HepG2 (cell line): ENCODE data around the gene NPPA. TPM values are rescaled to one million over a fixed set of nuclear protein-coding genes. Genes with fewer than 3 reads are reported as not detected.

Source experiments
- ARID5B ChIP-seq: IDR thresholded peaks from 2 replicates; pipeline ENCODE4 v1.4.0; 2020; ENCODE audit warnings: mild to moderate bottlenecking, missing genetic modification reagents
- ARNT ChIP-seq: fragments of 450-650 bp; IDR thresholded peaks from 2 replicates; pipeline ENCODE4 v1.6.1; 2017
- CCDC6 ChIP-seq: sonication (generic); formaldehyde crosslinking; IDR thresholded peaks from 2 replicates; pipeline ENCODE4 v1.8.1; 2022; ENCODE audit warnings: mild to moderate bottlenecking, missing genetic modification reagents, moderate library complexity
- GABPA ChIP-seq, 2 experiments: IDR thresholded peaks; 2 replicates each; pipeline ENCODE4 v1.6.1; 2011 to 2016; ENCODE audit warnings: low read depth in 2 of 2, low read length in 1 of 2, missing biosample characterization in 1 of 2, missing genetic modification characterization in 1 of 2
- HNRNPK ChIP-seq: fragments of 200-400 bp; formaldehyde crosslinking; IDR thresholded peaks from 2 replicates; pipeline ENCODE4 v1.6.1; 2018; ENCODE audit warnings: low read length, low read depth, moderate library complexity, mild to moderate bottlenecking; ENCODE audit not compliant: poor library complexity, severe bottlenecking
- KAT8 ChIP-seq: IDR thresholded peaks from 2 replicates; pipeline ENCODE4 v1.6.1; 2016; ENCODE audit warnings: missing genetic modification reagents, missing compliant biosample characterization
- MEIS1 ChIP-seq: sonication (generic); formaldehyde crosslinking; IDR thresholded peaks from 2 replicates; pipeline ENCODE4 v1.9.0; 2021; ENCODE audit warnings: mild to moderate bottlenecking, missing genetic modification reagents, moderate library complexity, borderline replicate concordance
- NR2C2 ChIP-seq: sonication (generic); formaldehyde crosslinking; IDR thresholded peaks from 2 replicates; pipeline ENCODE4 v1.4.0; 2020; ENCODE audit warnings: missing genetic modification reagents, mild to moderate bottlenecking, moderate library complexity, borderline replicate concordance
- SALL2 ChIP-seq: sonication (generic); formaldehyde crosslinking; IDR thresholded peaks from 2 replicates; pipeline ENCODE4 v1.8.1; 2023; ENCODE audit warnings: mild to moderate bottlenecking, missing genetic modification reagents, inconsistent platforms
- SP1 ChIP-seq, 2 experiments: fragments of 450-650 bp in 1 of 2; sonication (generic) in 1 of 2; formaldehyde crosslinking in 1 of 2; IDR thresholded peaks; 2 replicates each; pipeline versions ENCODE4 v1.4.0 to v1.6.1; 2016 to 2020; ENCODE audit warnings: missing genetic modification reagents in 1 of 2
- TBL1XR1 ChIP-seq: fragments of 150-350 bp; IDR thresholded peaks from 2 replicates; pipeline ENCODE4 v1.6.1; 2014; ENCODE audit warnings: borderline replicate concordance, low read length; ENCODE audit not compliant: partially characterized antibody
- ZKSCAN1 ChIP-seq: fragments of 150-350 bp; IDR thresholded peaks from 2 replicates; pipeline ENCODE4 v1.6.1; 2014; ENCODE audit warnings: low read length
- ZKSCAN5 ChIP-seq: sonication (generic); formaldehyde crosslinking; IDR thresholded peaks from 2 replicates; pipeline ENCODE4 v1.5.1; 2020; ENCODE audit warnings: mild to moderate bottlenecking, missing genetic modification reagents
- ZNF207 ChIP-seq: fragments of 450-650 bp; IDR thresholded peaks from 2 replicates; pipeline ENCODE4 v1.6.1; 2016; ENCODE audit warnings: antibody characterized with exemption, borderline replicate concordance
- ZNF451 ChIP-seq: sonication (generic); formaldehyde crosslinking; IDR thresholded peaks from 2 replicates; pipeline ENCODE4 v1.5.0; 2020; ENCODE audit warnings: mild to moderate bottlenecking, missing genetic modification reagents
- ZNF597 ChIP-seq: sonication (generic); formaldehyde crosslinking; IDR thresholded peaks from 2 replicates; pipeline ENCODE4 v1.5.0; 2020; ENCODE audit warnings: missing genetic modification reagents
- ZNF704 ChIP-seq: sonication (generic); formaldehyde crosslinking; IDR thresholded peaks from 2 replicates; pipeline ENCODE4 v1.8.1; 2023; ENCODE audit warnings: mild to moderate bottlenecking, inconsistent platforms, moderate library complexity, missing genetic modification reagents, borderline replicate concordance
- ZNF775 ChIP-seq: sonication (generic); formaldehyde crosslinking; IDR thresholded peaks from 2 replicates; pipeline ENCODE4 v1.4.0; 2020; ENCODE audit warnings: missing genetic modification reagents, mild to moderate bottlenecking, moderate library complexity, borderline replicate concordance
- ZSCAN20 ChIP-seq: sonication (generic); formaldehyde crosslinking; IDR thresholded peaks from 2 replicates; pipeline ENCODE4 v1.4.0; 2020; ENCODE audit warnings: missing genetic modification reagents, mild to moderate bottlenecking, borderline replicate concordance
- polyA plus RNA-seq, 8 experiments: library from polyadenylated mRNA; depleted of rRNA in 3 of 8; stranded (reverse) in 7 of 8; unstranded in 1 of 8; fragments of >200 nt; fragmentation: Illumina TruSeq in 4 of 8; extraction: Trizol in 4 of 8; gene quantifications; 2 replicates each; pipeline versions ENCODE4 v1.2.1 to v1.2.3, GENCODE V29; 2011 to 2016; ENCODE audit warnings: low read depth in 4 of 8, missing spikeins in 1 of 8, mixed read lengths in 1 of 8; ENCODE audit not compliant: insufficient read depth in 1 of 8
- total RNA-seq, 5 experiments: library from RNA; depleted of rRNA; stranded (reverse); fragments of >200 nt; fragmentation: Illumina TruSeq; extraction: Trizol; gene quantifications; 2 replicates each; pipeline ENCODE4 v1.2.3, GENCODE V29; 2016; ENCODE audit warnings: low read depth in 1 of 5
- TF ChIP-seq, protein P1 (sequence below): sonication (generic); formaldehyde crosslinking; IDR thresholded peaks from 2 replicates; pipeline ENCODE4 v1.9.0; 2021; ENCODE audit warnings: missing genetic modification reagents, mild to moderate bottlenecking, borderline replicate concordance
- TF ChIP-seq, protein P2 (sequence below): IDR thresholded peaks from 2 replicates; pipeline ENCODE4 v1.6.1; 2016; ENCODE audit warnings: low read depth

Gene NPPA
- total and polyA plus RNA-seq, 2 of the 13 experiments (the other 11 are each of a cell fraction or from before 2014, with no cell fraction given): not detected

GRCh38 chr1:11802616-11802972 is 45.0 kb downstream of the NPPA start (continued):
- TF ChIP-seq ARID5B (CRISPR knock-in tag): no peak
- TF ChIP-seq, protein P1, sequence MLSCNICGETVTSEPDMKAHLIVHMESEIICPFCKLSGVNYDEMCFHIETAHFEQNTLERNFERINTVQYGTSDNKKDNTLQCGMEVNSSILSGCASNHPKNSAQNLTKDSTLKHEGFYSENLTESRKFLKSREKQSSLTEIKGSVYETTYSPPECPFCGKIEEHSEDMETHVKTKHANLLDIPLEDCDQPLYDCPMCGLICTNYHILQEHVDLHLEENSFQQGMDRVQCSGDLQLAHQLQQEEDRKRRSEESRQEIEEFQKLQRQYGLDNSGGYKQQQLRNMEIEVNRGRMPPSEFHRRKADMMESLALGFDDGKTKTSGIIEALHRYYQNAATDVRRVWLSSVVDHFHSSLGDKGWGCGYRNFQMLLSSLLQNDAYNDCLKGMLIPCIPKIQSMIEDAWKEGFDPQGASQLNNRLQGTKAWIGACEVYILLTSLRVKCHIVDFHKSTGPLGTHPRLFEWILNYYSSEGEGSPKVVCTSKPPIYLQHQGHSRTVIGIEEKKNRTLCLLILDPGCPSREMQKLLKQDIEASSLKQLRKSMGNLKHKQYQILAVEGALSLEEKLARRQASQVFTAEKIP: no peak
- TF ChIP-seq SP1 (IDR thresholded peaks at IDR 0.05): no peak
- no peak for TF ChIP-seq SP1 (CRISPR knock-in tag; IDR thresholded peaks at IDR 0.05)
- TF ChIP-seq, protein P2, sequence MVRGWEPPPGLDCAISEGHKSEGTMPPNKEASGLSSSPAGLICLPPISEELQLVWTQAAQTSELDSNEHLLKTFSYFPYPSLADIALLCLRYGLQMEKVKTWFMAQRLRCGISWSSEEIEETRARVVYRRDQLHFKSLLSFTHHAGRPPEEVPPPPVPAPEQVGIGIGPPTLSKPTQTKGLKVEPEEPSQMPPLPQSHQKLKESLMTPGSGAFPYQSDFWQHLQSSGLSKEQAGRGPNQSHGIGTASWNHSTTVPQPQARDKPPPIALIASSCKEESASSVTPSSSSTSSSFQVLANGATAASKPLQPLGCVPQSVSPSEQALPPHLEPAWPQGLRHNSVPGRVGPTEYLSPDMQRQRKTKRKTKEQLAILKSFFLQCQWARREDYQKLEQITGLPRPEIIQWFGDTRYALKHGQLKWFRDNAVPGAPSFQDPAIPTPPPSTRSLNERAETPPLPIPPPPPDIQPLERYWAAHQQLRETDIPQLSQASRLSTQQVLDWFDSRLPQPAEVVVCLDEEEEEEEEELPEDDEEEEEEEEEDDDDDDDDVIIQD (CRISPR knock-in tag): no peak
- no peak for TF ChIP-seq ZKSCAN5 (CRISPR knock-in tag)
- TF ChIP-seq NR2C2 (CRISPR knock-in tag): peak; percentile 98
- no peak for TF ChIP-seq ZNF775 (CRISPR knock-in tag)
- TF ChIP-seq SALL2 (CRISPR knock-in tag): no peak
- no peak for TF ChIP-seq HNRNPK
- peak; percentile 64 for TF ChIP-seq KAT8 (CRISPR knock-in tag)
- TF ChIP-seq ZNF597 (CRISPR knock-in tag): no peak
- TF ChIP-seq ZNF207: no peak
- TF ChIP-seq ZKSCAN1: no peak
- no peak for TF ChIP-seq TBL1XR1
- TF ChIP-seq ZNF451 (CRISPR knock-in tag): no peak
- TF ChIP-seq ZSCAN20: no peak
- no peak for TF ChIP-seq MEIS1
- TF ChIP-seq GABPA (IDR thresholded peaks at IDR 0.05; ENCODE audit: low read depth, low read length): peak; percentile 62
- peak; percentile 90 for TF ChIP-seq GABPA (CRISPR knock-in tag; IDR thresholded peaks at IDR 0.05; ENCODE audit: low read depth)
- no peak for TF ChIP-seq CCDC6 (CRISPR knock-in tag)
- no peak for TF ChIP-seq ARNT
- TF ChIP-seq ZNF704 (CRISPR knock-in tag): no peak
